Measurements from ENCODE around the gene RRAS. TPM values are rescaled to one million over a fixed set of nuclear protein-coding genes. Genes with fewer than 3 reads are reported as not detected.

RRAS gene
- polyA plus RNA-seq, 1 of the 3 experiments (the other 2 are of a cell fraction), result 141 TPM

- TF ChIP-seq YY1 (IDR thresholded peaks at IDR 0.05; ENCODE audit: low read depth), result no peak
- TF ChIP-seq, protein P1, sequence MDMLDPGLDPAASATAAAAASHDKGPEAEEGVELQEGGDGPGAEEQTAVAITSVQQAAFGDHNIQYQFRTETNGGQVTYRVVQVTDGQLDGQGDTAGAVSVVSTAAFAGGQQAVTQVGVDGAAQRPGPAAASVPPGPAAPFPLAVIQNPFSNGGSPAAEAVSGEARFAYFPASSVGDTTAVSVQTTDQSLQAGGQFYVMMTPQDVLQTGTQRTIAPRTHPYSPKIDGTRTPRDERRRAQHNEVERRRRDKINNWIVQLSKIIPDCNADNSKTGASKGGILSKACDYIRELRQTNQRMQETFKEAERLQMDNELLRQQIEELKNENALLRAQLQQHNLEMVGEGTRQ (IDR thresholded peaks at IDR 0.05; ENCODE audit: borderline replicate concordance, low read depth, low read length), result no peak
- TF ChIP-seq SIN3A (IDR thresholded peaks at IDR 0.05; ENCODE audit: borderline replicate concordance, low read depth, low read length), result no peak
- TF ChIP-seq TCF12 (IDR thresholded peaks at IDR 0.05), result peak; percentile 9; the same call in 1 of the 2 replicates
- no peak for TF ChIP-seq TAF1 (IDR thresholded peaks at IDR 0.05; ENCODE audit: borderline replicate concordance, low read depth, low read length)
- TF ChIP-seq GATA2 (CRISPR knock-in tag; IDR thresholded peaks at IDR 0.05), result no peak
- peak; percentile 82 for TF ChIP-seq RFX5 (IDR thresholded peaks at IDR 0.05; ENCODE audit: low read length)
- no peak for TF ChIP-seq FOXJ3 (CRISPR knock-in tag; IDR thresholded peaks at IDR 0.05)
- TF ChIP-seq RCOR1 (IDR thresholded peaks at IDR 0.05; ENCODE audit: low read length), result no peak
- TF ChIP-seq FOSL2 (IDR thresholded peaks at IDR 0.05; ENCODE audit: borderline replicate concordance, low read depth), result no peak
- no peak for TF ChIP-seq CTCF (IDR thresholded peaks at IDR 0.05)
- TF ChIP-seq, protein P2, sequence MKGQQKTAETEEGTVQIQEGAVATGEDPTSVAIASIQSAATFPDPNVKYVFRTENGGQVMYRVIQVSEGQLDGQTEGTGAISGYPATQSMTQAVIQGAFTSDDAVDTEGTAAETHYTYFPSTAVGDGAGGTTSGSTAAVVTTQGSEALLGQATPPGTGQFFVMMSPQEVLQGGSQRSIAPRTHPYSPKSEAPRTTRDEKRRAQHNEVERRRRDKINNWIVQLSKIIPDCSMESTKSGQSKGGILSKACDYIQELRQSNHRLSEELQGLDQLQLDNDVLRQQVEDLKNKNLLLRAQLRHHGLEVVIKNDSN (IDR thresholded peaks at IDR 0.05; ENCODE audit: borderline replicate concordance, low read depth), result no peak
- TF ChIP-seq RAD21 (IDR thresholded peaks at IDR 0.05; ENCODE audit: low read length), result no peak
Observed at GRCh38 chr19:49676784-49677230, 36.9 kb upstream of the RRAS start (continued).

DNA sequence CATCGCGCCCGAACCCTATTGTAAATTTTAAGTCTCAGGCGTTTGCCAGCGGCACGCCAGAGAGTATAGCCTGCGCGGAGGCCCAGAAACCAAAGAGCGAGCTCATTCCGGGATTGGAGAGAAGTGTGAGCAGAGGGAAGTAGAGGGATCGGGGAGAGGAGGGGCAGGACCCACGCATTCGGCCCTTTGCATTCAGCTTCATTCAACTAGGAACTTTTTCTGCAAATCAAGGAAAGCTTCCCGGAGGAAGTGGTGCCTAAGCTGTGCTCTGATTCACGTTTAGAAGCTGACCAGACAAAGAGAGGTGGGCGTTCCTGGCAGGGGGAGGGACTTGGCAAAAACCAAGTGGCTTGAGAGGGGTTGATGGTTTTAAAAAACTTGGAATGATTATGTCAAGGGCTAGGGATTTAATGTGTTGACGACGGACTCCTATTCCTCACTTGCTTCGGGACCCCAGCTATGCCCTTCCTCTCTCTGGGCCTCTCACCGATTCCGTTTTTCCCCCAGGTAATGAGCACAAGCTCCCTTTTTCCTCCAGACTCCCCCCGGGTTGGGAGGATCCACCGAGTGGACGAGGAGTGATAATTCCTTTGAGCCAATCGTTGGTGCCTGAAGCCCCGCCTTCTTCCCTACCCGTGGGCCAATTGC is 36.3 kb upstream of the RRAS start:
- Histone ChIP-seq H3K9me2 (no peaks in the 10 kb centered on the region), H2AFZ (ENCODE audit: low read depth) (peak overlapping the region; percentile 84; the same call in 1 of the 2 replicates), H3K4me1 (ENCODE audit: control insufficient read depth in 1 of 2, insufficient read depth in 2 of 2, low read depth in 1 of 2, low read length in 1 of 2) (peaks cover 24 to 31% of the 10 kb centered on the region in 2 experiments; a peak in 3 of 4 replicates), H3K36me3 (replicated peaks in 1 of 2; ENCODE audit: control insufficient read depth in 1 of 2, insufficient read depth in 2 of 2, low read length in 1 of 2) (peaks cover 2 to 5% of the 10 kb centered on the region in 2 experiments), H3K4me2 (peak overlapping the region; percentile 45), H3F3A (replicated peaks; ENCODE audit: insufficient read depth) (peaks cover 22% of the 10 kb centered on the region), H3K79me2 (ENCODE audit: insufficient read depth) (peaks cover 41% of the 10 kb centered on the region), H3K27me3 (ENCODE audit: insufficient read depth) (no peaks in the 10 kb centered on the region), H3K9me3 (no peaks in the 10 kb centered on the region), H3K27ac (ENCODE audit: low read depth in 2 of 2, low read length in 1 of 2) (peak overlapping the region; percentile 85 to 95), H4K20me1 (ENCODE audit: insufficient read depth) (peaks cover 35% of the 10 kb centered on the region), H3K9ac (peak overlapping the region; percentile 73), H3K4me3 (ENCODE audit: low read depth in 2 of 2, low read length in 1 of 2) (peak overlapping the region; percentile 38 to 46)
- peak; percentile 83 for DNase-seq
- CTCF ChIA-PET, result interaction anchor here (0.5 to 8.8 kb wide), 9 partner anchors 9 to 143 kb away, joined by 3 to 78 read pairs (median 4); partner anchors contain the start of genes ADM5, BCL2L12, CPT1C and IRF3
- WGBS (ENCODE audit: low lambda C conversion rate), result 10% methylated on average over 27 of the region's 27 CpGs
- POLR2A ChIA-PET, result interaction anchor here (1.0 to 2.2 kb wide), 8 partner anchors 10 to 214 kb away, joined by 3 to 15 read pairs (median 7); partner anchors contain the start of genes BCL2L12, CPT1C, IRF3 and NOSIP
- peak; percentile 54; the same call in 1 of the 2 replicates for TF ChIP-seq JUND (IDR thresholded peaks at IDR 0.05)
- TF ChIP-seq, protein P1 (IDR thresholded peaks at IDR 0.05; ENCODE audit: borderline replicate concordance, low read depth, low read length), result no peak
- 0 out of 2 replicates have a peak, but pooled peaks have one; percentile 37 for TF ChIP-seq MAX (IDR thresholded peaks at IDR 0.05; ENCODE audit: low read depth)
- peak; percentile 76; the same call in 1 of the 2 replicates for TF ChIP-seq MXI1 (IDR thresholded peaks at IDR 0.05; ENCODE audit: low read depth, low read length)
- no peak for TF ChIP-seq EZH2phosphoT487 (IDR thresholded peaks at IDR 0.05; ENCODE audit: borderline replicate concordance, low read depth)
- no peak for TF ChIP-seq CHD2 (IDR thresholded peaks at IDR 0.05; ENCODE audit: low read length, partially characterized antibody)
- peak; percentile 38; the same call in 1 of the 2 replicates for TF ChIP-seq FOSL2 (IDR thresholded peaks at IDR 0.05; ENCODE audit: borderline replicate concordance, low read depth)
- TF ChIP-seq, protein P3, sequence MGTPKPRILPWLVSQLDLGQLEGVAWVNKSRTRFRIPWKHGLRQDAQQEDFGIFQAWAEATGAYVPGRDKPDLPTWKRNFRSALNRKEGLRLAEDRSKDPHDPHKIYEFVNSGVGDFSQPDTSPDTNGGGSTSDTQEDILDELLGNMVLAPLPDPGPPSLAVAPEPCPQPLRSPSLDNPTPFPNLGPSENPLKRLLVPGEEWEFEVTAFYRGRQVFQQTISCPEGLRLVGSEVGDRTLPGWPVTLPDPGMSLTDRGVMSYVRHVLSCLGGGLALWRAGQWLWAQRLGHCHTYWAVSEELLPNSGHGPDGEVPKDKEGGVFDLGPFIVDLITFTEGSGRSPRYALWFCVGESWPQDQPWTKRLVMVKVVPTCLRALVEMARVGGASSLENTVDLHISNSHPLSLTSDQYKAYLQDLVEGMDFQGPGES (IDR thresholded peaks at IDR 0.05; ENCODE audit: low read depth, low read length), result no peak
- peak; percentile 24; the same call in 1 of the 2 replicates for TF ChIP-seq POLR2AphosphoS5 (IDR thresholded peaks at IDR 0.05; ENCODE audit: low read depth, low read length)

Data from SK-N-SH (cell line).